Thyroid gland (tissue), 4 donors: ENCODE measurements around the gene BAD. TPM values are rescaled to one million over a fixed set of nuclear protein-coding genes. Genes with fewer than 3 reads are reported as not detected.
A peak's percentile ranks its signal among the peaks of the same experiment; 100 is the strongest.
"Not testable (repeated sequence)": the region's sequence is repeated elsewhere in the genome, so short reads cannot be mapped to it uniquely, and the experiment has no call there.

Source experiments
- DNase-seq, 2 donors: peaks; one replicate each; pipeline ENCODE4 v3.0.0-alpha.2; 2019
- H3K27ac ChIP-seq, 3 donors: fragments of 200-600 bp; sonication (generic); 1 replicate in 2 of 3; 2 replicates in 1 of 3; pipeline ENCODE4 v1.5.1; 2016 to 2019; ENCODE audit warnings: mild to moderate bottlenecking in 1 of 3, moderate library complexity in 1 of 3
- H3K27me3 ChIP-seq: fragments of 200-600 bp; sonication (generic); one replicate; pipeline ENCODE4 v1.5.1; 2019
- H3K36me3 ChIP-seq, 2 donors: fragments of 200-600 bp; sonication (generic); one replicate each; pipeline ENCODE4 v1.5.1; 2016 to 2019
- H3K4me1 ChIP-seq, 2 donors: fragments of 200-600 bp; sonication (generic); one replicate each; pipeline ENCODE4 v1.5.1; 2017 to 2019
- H3K4me3 ChIP-seq, 3 donors: fragments of 200-600 bp; sonication (generic); replicated peaks in 1 of 3; 1 replicate in 2 of 3; 2 replicates in 1 of 3; pipeline ENCODE4 v1.5.1; 2016; ENCODE audit warnings: mild to moderate bottlenecking in 1 of 3
- H3K9me3 ChIP-seq: fragments of 200-600 bp; sonication (generic); one replicate; pipeline ENCODE4 v1.5.1; 2017
- POLR2A ChIP-seq, 2 donors: fragments of 450-650 bp; IDR thresholded peaks; one replicate each; pipeline ENCODE4 v1.6.1; 2017; ENCODE audit warnings: antibody characterized with exemption in 2 of 2, mild to moderate bottlenecking in 2 of 2, moderate library complexity in 1 of 2
- WGBS, 2 donors: methylation state at CpG; one replicate each; pipeline ENCODE4 v1.1.5; 2017; 5-methylcytosine and 5-hydroxymethylcytosine counted together
- intact Hi-C: fragments of 100-400 bp; cut with DNase I; formaldehyde crosslinking; loops from one replicate; pipeline ENCODE4 v1.15.1; 2023
- total RNA-seq, 4 donors: library from RNA; depleted of rRNA; stranded (reverse); fragments of >200 nt; gene quantifications; one replicate each; pipeline ENCODE4 v1.2.3, GENCODE V29; 2016
- TF ChIP-seq, protein P1 (sequence below), 6 experiments: fragments of 200-600 bp in 3 of 6; fragments of 450-650 bp in 3 of 6; sonication (generic) in 3 of 6; IDR thresholded peaks; one replicate each; pipeline ENCODE4 v1.5.1; 2016 to 2019; ENCODE audit warnings: antibody characterized with exemption in 6 of 6, mild to moderate bottlenecking in 2 of 6, inconsistent platforms in 1 of 6, moderate library complexity in 1 of 6

BAD gene
- total RNA-seq, 4 donors from 2014 or later = 79.0 to 239 (median 148) TPM

DNA sequence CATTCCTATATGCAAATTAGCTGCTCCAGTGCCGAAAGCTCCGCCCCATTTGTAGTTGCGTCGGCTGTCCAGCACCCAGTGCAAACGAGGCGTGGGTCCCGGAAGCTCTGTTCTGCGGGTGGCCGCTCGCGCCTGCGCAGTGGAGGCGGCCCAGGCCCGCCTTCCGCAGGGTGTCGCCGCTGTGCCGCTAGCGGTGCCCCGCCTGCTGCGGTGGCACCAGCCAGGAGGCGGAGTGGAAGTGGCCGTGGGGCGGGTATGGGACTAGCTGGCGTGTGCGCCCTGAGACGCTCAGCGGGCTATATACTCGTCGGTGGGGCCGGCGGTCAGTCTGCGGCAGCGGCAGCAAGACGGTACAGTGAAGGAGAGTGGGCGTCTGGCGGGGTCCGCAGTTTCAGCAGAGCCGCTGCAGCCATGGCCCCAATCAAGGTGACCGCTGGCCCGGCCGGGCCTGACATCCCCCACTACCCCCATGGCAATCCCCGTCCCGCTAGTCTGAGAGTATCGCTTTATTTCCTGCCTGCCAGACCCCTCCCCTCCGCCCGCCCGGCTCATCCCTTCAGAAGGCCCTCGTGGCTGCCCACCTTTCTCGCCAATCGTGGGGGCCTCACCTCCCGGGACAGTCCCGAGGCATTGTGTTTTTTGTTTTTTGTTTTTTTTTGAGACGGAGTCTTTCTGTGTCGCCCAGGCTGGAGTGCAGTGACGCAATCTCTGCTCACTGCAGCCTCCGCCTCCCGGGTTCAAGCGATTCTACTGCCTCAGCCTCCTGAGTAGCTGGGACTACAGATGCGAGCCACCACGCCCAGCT is 33.7 kb upstream of the BAD start, which contains the start of gene PRDX5:
Gene PRDX5, plus strand, starts transcription at position 161 of the 805 bp plus-strand sequence. Its CDS starts 95 bp downstream, at position 256.
- DNase-seq = peak; percentile 97
- TF ChIP-seq POLR2A (IDR thresholded peaks at IDR 0.05) = peak; percentile 80 to 97
- TF ChIP-seq, protein P1, sequence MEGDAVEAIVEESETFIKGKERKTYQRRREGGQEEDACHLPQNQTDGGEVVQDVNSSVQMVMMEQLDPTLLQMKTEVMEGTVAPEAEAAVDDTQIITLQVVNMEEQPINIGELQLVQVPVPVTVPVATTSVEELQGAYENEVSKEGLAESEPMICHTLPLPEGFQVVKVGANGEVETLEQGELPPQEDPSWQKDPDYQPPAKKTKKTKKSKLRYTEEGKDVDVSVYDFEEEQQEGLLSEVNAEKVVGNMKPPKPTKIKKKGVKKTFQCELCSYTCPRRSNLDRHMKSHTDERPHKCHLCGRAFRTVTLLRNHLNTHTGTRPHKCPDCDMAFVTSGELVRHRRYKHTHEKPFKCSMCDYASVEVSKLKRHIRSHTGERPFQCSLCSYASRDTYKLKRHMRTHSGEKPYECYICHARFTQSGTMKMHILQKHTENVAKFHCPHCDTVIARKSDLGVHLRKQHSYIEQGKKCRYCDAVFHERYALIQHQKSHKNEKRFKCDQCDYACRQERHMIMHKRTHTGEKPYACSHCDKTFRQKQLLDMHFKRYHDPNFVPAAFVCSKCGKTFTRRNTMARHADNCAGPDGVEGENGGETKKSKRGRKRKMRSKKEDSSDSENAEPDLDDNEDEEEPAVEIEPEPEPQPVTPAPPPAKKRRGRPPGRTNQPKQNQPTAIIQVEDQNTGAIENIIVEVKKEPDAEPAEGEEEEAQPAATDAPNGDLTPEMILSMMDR (IDR thresholded peaks at IDR 0.05) = peak in 4 of 6 experiments; percentile 18 to 58 (median 41)
- peak within 1 kb of the TSS; percentile 81 to 95 (median 90) for H3K4me3 ChIP-seq
- H3K36me3 ChIP-seq = peaks cover 11 to 23% of the 10 kb centered on the region in 2 donors
- 0 to 1% methylated on average over 28 to 29 of the region's 61 CpGs for WGBS, 2 donors
- H3K27me3 ChIP-seq = no peaks in the 10 kb centered on the region
- intact Hi-C loops = no loop called here
- H3K9me3 ChIP-seq = no peaks in the 10 kb centered on the region
- H3K27ac ChIP-seq = peak within 1 kb of the TSS; percentile 97 to 100 (median 99)
- H3K4me1 ChIP-seq = peaks cover 15 to 47% of the 10 kb centered on the region in 2 donors

DNA sequence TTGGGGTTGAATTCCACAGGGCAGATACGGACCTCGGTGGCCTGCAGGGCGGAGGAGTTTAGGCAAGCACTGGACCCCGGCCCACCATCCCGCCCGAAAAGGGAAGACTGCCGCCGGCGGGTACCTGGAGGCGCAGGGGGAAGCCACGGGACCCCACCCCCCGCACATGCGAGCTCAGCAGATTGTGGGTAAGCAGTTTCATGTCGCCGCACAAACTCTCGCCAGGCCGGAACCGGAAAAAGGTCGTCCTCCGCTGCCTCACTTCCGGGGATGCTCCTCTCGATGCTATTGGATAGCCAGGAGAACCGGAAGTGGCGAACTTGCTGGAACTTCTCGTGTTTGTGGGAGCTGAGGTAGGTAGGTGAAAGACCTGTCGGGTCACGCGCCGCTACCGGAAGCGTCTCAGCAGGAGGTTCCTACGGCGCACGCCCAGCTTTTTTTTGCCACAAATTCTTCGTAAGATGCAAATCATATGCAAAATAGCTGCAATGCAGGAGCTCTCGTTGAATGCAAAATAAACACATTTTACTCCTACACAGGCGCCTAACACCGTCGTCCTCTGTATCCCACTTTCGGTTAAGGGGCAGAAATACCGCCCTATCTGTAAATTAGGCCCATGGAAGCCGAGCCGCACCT is 33.0 kb upstream of the BAD start, which contains the start of gene TRMT112:
Gene TRMT112, minus strand, starts transcription at position 235 of the 636 bp plus-strand sequence. Its CDS starts 33 bp downstream, at position 202.
- intact Hi-C loops = no loop called here
- peak within 1 kb of the TSS; percentile 81 to 95 (median 90) for H3K4me3 ChIP-seq
- H3K9me3 ChIP-seq = no peaks in the 10 kb centered on the region
- WGBS, 2 donors = 0% methylated on average over 20 to 31 of the region's 43 CpGs
- peak; percentile 99 for DNase-seq
- TF ChIP-seq POLR2A (IDR thresholded peaks at IDR 0.05) = peak in 1 of 2 donors; percentile 85
- TF ChIP-seq, protein P1 (IDR thresholded peaks at IDR 0.05) = no peak
- peaks cover 11 to 23% of the 10 kb centered on the region in 2 donors for H3K36me3 ChIP-seq
- peaks cover 15 to 41% of the 10 kb centered on the region in 2 donors for H3K4me1 ChIP-seq
- H3K27me3 ChIP-seq = no peaks in the 10 kb centered on the region
- H3K27ac ChIP-seq = peak within 1 kb of the TSS; percentile 97 to 100 (median 99)

DNA sequence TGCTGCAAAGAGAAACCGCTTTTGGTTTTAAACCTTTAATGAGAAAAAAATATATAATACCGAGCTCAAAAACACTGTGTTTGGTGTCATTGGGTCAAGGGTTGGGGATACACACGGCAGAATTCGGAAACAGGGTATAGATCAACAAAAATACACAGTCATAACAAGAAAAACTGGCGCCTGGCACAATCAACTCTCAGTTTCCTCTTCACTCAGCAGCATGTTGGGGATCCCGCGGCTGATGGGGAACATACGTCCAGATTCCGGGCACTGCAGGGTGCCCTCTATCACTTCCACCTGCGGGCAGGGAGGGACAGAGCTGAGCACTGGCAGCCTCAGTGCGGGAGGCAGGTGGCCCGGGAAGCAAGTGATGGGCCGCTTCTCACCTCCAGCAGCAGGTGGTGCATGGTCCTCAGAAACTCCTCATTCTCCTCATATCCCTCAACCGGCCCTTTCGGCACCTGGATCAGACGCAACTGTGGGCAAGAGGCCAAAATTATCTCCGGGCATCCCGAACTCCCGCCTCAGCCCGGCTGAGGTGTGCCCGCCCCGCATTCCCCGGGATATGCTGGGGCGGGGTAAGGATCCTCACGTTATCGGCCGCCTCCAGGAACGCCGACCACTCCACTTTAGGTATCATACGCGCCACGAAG is 32.3 kb upstream of the BAD start:
- Histone ChIP-seq H3K36me3 (peaks cover 11 to 23% of the 10 kb centered on the region in 2 donors), H3K4me1 (peaks cover 15 to 35% of the 10 kb centered on the region in 2 donors), H3K27me3 (no peaks in the 10 kb centered on the region), H3K4me3 (peak overlapping the region; percentile 81 to 95 (median 90)), H3K27ac (peak overlapping the region; percentile 97 to 100 (median 99)), H3K9me3 (no peaks in the 10 kb centered on the region)
- intact Hi-C loops = no loop called here
- 12 to 15% methylated on average over 14 to 21 of the region's 32 CpGs for WGBS, 2 donors
- TF ChIP-seq, protein P1 (IDR thresholded peaks at IDR 0.05) = peak in 2 of 6 experiments; percentile 16 to 30
- TF ChIP-seq POLR2A (IDR thresholded peaks at IDR 0.05) = no peak
- peak; percentile 47 for DNase-seq

DNA sequence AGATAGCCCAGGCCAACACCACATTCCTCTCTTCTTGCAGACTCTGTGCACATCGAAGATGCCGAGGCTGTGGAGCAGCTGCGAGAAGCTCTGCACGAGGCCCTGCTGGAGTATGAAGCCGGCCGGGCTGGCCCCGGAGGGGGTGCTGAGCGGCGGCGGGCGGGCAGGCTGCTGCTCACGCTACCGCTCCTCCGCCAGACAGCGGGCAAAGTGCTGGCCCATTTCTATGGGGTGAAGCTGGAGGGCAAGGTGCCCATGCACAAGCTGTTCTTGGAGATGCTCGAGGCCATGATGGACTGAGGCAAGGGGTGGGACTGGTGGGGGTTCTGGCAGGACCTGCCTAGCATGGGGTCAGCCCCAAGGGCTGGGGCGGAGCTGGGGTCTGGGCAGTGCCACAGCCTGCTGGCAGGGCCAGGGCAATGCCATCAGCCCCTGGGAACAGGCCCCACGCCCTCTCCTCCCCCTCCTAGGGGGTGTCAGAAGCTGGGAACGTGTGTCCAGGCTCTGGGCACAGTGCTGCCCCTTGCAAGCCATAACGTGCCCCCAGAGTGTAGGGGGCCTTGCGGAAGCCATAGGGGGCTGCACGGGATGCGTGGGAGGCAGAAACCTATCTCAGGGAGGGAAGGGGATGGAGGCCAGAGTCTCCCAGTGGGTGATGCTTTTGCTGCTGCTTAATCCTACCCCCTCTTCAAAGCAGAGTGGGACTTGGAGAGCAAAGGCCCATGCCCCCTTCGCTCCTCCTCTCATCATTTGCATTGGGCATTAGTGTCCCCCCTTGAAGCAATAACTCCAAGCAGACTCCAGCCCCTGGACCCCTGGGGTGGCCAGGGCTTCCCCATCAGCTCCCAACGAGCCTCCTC is 31.4 kb upstream of the BAD start:
- intact Hi-C loops, H3K4me3 ChIP-seq, H3K27me3 ChIP-seq, DNase-seq, H3K27ac ChIP-seq, H3K9me3 ChIP-seq: not testable (repeated sequence)
- 82 to 90% methylated on average over 18 to 21 of the region's 25 CpGs for WGBS, 2 donors
- Histone ChIP-seq H3K36me3 (peaks cover 11 to 23% of the 10 kb centered on the region in 2 donors), H3K4me1 (peaks cover 15 to 28% of the 10 kb centered on the region in 2 donors)
